ENCODE results near the gene PRKCA.
"Not testable (repeated sequence)": the region's sequence is repeated elsewhere in the genome, so short reads cannot be mapped to it uniquely, and the experiment has no call there.

Gene PRKCA

DNA sequence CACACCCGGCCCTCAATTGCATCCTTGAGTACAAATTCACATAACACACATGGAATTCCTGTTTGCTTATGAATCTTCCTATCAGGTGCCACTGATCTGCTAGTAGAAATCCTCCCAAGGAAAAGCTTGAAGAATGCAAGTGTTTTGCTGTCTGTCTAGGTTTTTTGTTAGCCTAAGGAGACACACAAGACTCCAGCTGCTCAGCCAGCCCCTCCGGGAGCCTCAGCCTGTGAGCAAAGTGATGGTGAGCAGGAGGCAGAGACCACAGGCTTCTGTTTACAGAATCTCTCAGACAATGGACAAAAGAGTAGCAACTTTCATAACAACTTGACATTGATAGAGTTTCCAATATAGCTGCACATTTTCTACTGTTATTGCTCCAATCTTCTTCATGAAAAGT lies 18.4 kb upstream of the PRKCA start:
- no peak for DNase-seq (ENCODE audit: low read depth, low spot score)
- ChIA-PET POLR2A (interaction anchor here (0.6 kb wide), 1 partner anchor 163 kb away, joined by 3 read pairs; no protein-coding TSS in a partner anchor), CTCF (interaction anchor here (0.7 kb wide), 1 partner anchor 70 kb away, joined by 3 read pairs; no protein-coding TSS in a partner anchor)
- no peak for TF ChIP-seq CTCF (IDR thresholded peaks at IDR 0.05; ENCODE audit: insufficient read depth, low read length, missing control alignments)
- no peak overlapping the region for H3K4me3 ChIP-seq (ENCODE audit: low read depth, low read length)

- POLR2A ChIA-PET: no interaction called here
- CTCF ChIA-PET: no interaction called here
- DNase-seq (ENCODE audit: low read depth, low spot score): no peak
- no peak for TF ChIP-seq CTCF (IDR thresholded peaks at IDR 0.05; ENCODE audit: insufficient read depth, low read length, missing control alignments)
- no peak overlapping the region for H3K4me3 ChIP-seq (ENCODE audit: low read depth, low read length)
Measured at GRCh38 chr17:66285149-66285548, 17.3 kb upstream of the PRKCA start.

GRCh38 chr17:66287911-66288310 lies 14.5 kb upstream of the PRKCA start:
- ChIA-PET POLR2A (no interaction called here), CTCF (no interaction called here)
- no peak for DNase-seq (ENCODE audit: low read depth, low spot score)
- TF ChIP-seq CTCF (IDR thresholded peaks at IDR 0.05; ENCODE audit: insufficient read depth, low read length, missing control alignments): no peak
- H3K4me3 ChIP-seq (ENCODE audit: low read depth, low read length): no peak overlapping the region

- no peak for DNase-seq (ENCODE audit: low read depth, low spot score)
- ChIA-PET POLR2A (no interaction called here), CTCF (interaction anchor here (1.0 kb wide), 1 partner anchor 277 kb away, joined by 3 read pairs; no protein-coding TSS in a partner anchor)
- TF ChIP-seq CTCF (IDR thresholded peaks at IDR 0.05; ENCODE audit: insufficient read depth, low read length, missing control alignments): no peak
- H3K4me3 ChIP-seq (ENCODE audit: low read depth, low read length): no peak overlapping the region
Measured at GRCh38 chr17:66290101-66290722, 12.2 kb upstream of the PRKCA start.

GRCh38 chr17:66292353-66292752 lies 10.1 kb upstream of the PRKCA start:
- no peak for TF ChIP-seq CTCF (IDR thresholded peaks at IDR 0.05; ENCODE audit: insufficient read depth, low read length, missing control alignments)
- CTCF ChIA-PET: no interaction called here
- no peak for DNase-seq (ENCODE audit: low read depth, low spot score)
- H3K4me3 ChIP-seq (ENCODE audit: low read depth, low read length): no peak overlapping the region
- POLR2A ChIA-PET: no interaction called here

GRCh38 chr17:66296289-66296725 lies 6.1 kb upstream of the PRKCA start:
- TF ChIP-seq CTCF (IDR thresholded peaks at IDR 0.05; ENCODE audit: insufficient read depth, low read length, missing control alignments): no peak
- POLR2A ChIA-PET: interaction anchor here (0.5 to 0.9 kb wide), 3 partner anchors 126 to 358 kb away, joined by 3 to 4 read pairs (median 4); no protein-coding TSS in a partner anchor
- no peak for DNase-seq (ENCODE audit: low read depth, low spot score)
- H3K4me3 ChIP-seq (ENCODE audit: low read depth, low read length): no peak overlapping the region
- CTCF ChIA-PET: interaction anchor here (0.8 to 1.2 kb wide), 2 partner anchors 15 to 324 kb away, joined by 3 to 4 read pairs; no protein-coding TSS in a partner anchor

- DNase-seq (ENCODE audit: low read depth, low spot score); POLR2A ChIA-PET; CTCF ChIA-PET; H3K4me3 ChIP-seq (ENCODE audit: low read depth, low read length): not testable (repeated sequence)
Measured at GRCh38 chr17:66297443-66297842, 5.0 kb upstream of the PRKCA start.
